Activated CD4-positive, alpha-beta T cell treated with anti-CD3 and anti-CD28 coated beads, Interleukin-2, amount 10 ng/mL, durations not matched to agents 7 days and 5 days (primary cell): ENCODE data around the gene PCDH8. TPM values are rescaled to one million over a fixed set of nuclear protein-coding genes. Genes with fewer than 3 reads are reported as not detected.
"Not testable (repeated sequence)": the region's sequence is repeated elsewhere in the genome, so short reads cannot be mapped to it uniquely, and the experiment has no call there.

Experiments
- CTCF ChIA-PET: fragments of 350-600 bp; sonication (Branson Sonifier 250); formaldehyde crosslinking; loops from one replicate; lab custom pipeline; 2021; ENCODE audit warnings: antibody characterized with exemption; lab: Charles Lee
- POLR2A ChIA-PET: fragments of 350-600 bp; sonication (Branson Sonifier 250); formaldehyde crosslinking; loops from one replicate; lab custom pipeline; 2021; ENCODE audit warnings: antibody characterized with exemption; lab: Charles Lee
- DNase-seq: peaks from one replicate; pipeline ENCODE4 v3.0.0-alpha.2; 2020
- H3K27ac Mint-ChIP-seq: one replicate; pipeline ENCODE4 v1.8.0; 2021; ENCODE audit warnings: mild to moderate bottlenecking, moderate library complexity, mixed read lengths
- H3K27me3 Mint-ChIP-seq: one replicate; pipeline ENCODE4 v1.8.0; 2021; ENCODE audit warnings: mixed read lengths
- H3K36me3 Mint-ChIP-seq: one replicate; pipeline ENCODE4 v1.8.0; 2021; ENCODE audit warnings: low read depth, mixed read lengths
- H3K4me1 Mint-ChIP-seq: one replicate; pipeline ENCODE4 v1.8.0; 2021; ENCODE audit warnings: mixed read lengths
- H3K4me3 Mint-ChIP-seq: one replicate; pipeline ENCODE4 v1.8.0; 2021; ENCODE audit warnings: mild to moderate bottlenecking, moderate library complexity, mixed read lengths
- H3K9me3 Mint-ChIP-seq: one replicate; pipeline ENCODE4 v1.8.0; 2021; ENCODE audit warnings: mixed read lengths
- total RNA-seq, 2 experiments: library from RNA; stranded (reverse); gene quantifications; one replicate each; pipeline ENCODE4 v1.2.3, GENCODE V29; 2021

PCDH8 gene
- total RNA-seq, 2 experiments from 2014 or later = not detected

- no peak for DNase-seq
- ChIA-PET CTCF (no interaction called here), POLR2A (no interaction called here)
- Mint-ChIP-seq H3K27me3 (peaks cover 18% of the 10 kb centered on the region), H3K4me1 (peaks cover 4% of the 10 kb centered on the region), H3K36me3 (no peaks in the 10 kb centered on the region), H3K9me3 (no peaks in the 10 kb centered on the region), H3K27ac (no peak overlapping the region), H3K4me3 (no peak overlapping the region)
Measured at GRCh38 chr13:52830946-52831345, 17.5 kb downstream of the PCDH8 start.

GRCh38 chr13:52827839-52828238 is 20.6 kb downstream of the PCDH8 start:
- H3K4me1 Mint-ChIP-seq = peaks cover 4% of the 10 kb centered on the region
- no peak overlapping the region for H3K27ac Mint-ChIP-seq
- peaks cover 9% of the 10 kb centered on the region for H3K27me3 Mint-ChIP-seq
- ChIA-PET POLR2A (no interaction called here), CTCF (no interaction called here)
- H3K4me3 Mint-ChIP-seq = no peak overlapping the region
- no peaks in the 10 kb centered on the region for H3K36me3 Mint-ChIP-seq
- no peaks in the 10 kb centered on the region for H3K9me3 Mint-ChIP-seq
- no peak for DNase-seq

GRCh38 chr13:52817886-52818285 is 30.6 kb downstream of the PCDH8 start:
- H3K27me3 Mint-ChIP-seq, POLR2A ChIA-PET, CTCF ChIA-PET, H3K4me3 Mint-ChIP-seq, H3K9me3 Mint-ChIP-seq, H3K4me1 Mint-ChIP-seq, H3K36me3 Mint-ChIP-seq, DNase-seq, H3K27ac Mint-ChIP-seq: not testable (repeated sequence)

- CTCF ChIA-PET = no interaction called here
- Mint-ChIP-seq H3K27ac (no peak overlapping the region), H3K27me3 (no peaks in the 10 kb centered on the region), H3K9me3 (peaks cover 4% of the 10 kb centered on the region), H3K36me3 (no peaks in the 10 kb centered on the region), H3K4me3 (no peak overlapping the region), H3K4me1 (no peaks in the 10 kb centered on the region)
- no peak for DNase-seq
- POLR2A ChIA-PET = no interaction called here
Measured at GRCh38 chr13:52815330-52815729, 33.1 kb downstream of the PCDH8 start.

GRCh38 chr13:52812941-52813340 is 35.5 kb downstream of the PCDH8 start:
- Mint-ChIP-seq H3K4me3 (no peak overlapping the region), H3K27ac (no peak overlapping the region), H3K27me3 (no peaks in the 10 kb centered on the region), H3K9me3 (peaks cover 4% of the 10 kb centered on the region), H3K36me3 (no peaks in the 10 kb centered on the region), H3K4me1 (peaks cover 3% of the 10 kb centered on the region)
- no peak for DNase-seq
- ChIA-PET POLR2A (no interaction called here), CTCF (no interaction called here)

- CTCF ChIA-PET = no interaction called here
- peaks cover 4% of the 10 kb centered on the region for H3K9me3 Mint-ChIP-seq
Measured at GRCh38 chr13:52811841-52812240, 36.6 kb downstream of the PCDH8 start.

GRCh38 chr13:52810526-52810925 is 37.9 kb downstream of the PCDH8 start:
- Mint-ChIP-seq H3K36me3 (no peaks in the 10 kb centered on the region), H3K9me3 (peaks cover 4% of the 10 kb centered on the region), H3K4me1 (peaks cover 3% of the 10 kb centered on the region), H3K4me3 (no peak overlapping the region), H3K27ac (no peak overlapping the region), H3K27me3 (no peaks in the 10 kb centered on the region)
- CTCF ChIA-PET = no interaction called here
- no peak for DNase-seq
- POLR2A ChIA-PET = no interaction called here

More at GRCh38 chr13:52811841-52812240, 36.6 kb downstream of the PCDH8 start:
- no peaks in the 10 kb centered on the region for H3K27me3 Mint-ChIP-seq
- H3K27ac Mint-ChIP-seq = no peak overlapping the region
- H3K4me1 Mint-ChIP-seq = peaks cover 3% of the 10 kb centered on the region
- POLR2A ChIA-PET = no interaction called here
- no peak for DNase-seq
- no peaks in the 10 kb centered on the region for H3K36me3 Mint-ChIP-seq
- no peak overlapping the region for H3K4me3 Mint-ChIP-seq

- Mint-ChIP-seq H3K27ac (no peak overlapping the region), H3K9me3 (peaks cover 4% of the 10 kb centered on the region), H3K36me3 (no peaks in the 10 kb centered on the region), H3K4me3 (no peak overlapping the region), H3K27me3 (no peaks in the 10 kb centered on the region), H3K4me1 (peaks cover 3% of the 10 kb centered on the region)
- ChIA-PET POLR2A (no interaction called here), CTCF (interaction anchor here (0.5 to 0.7 kb wide), 2 partner anchors 157 to 616 kb away, joined by 3 read pairs; partner anchors contain the start of gene SUGT1)
- no peak for DNase-seq
Measured at GRCh38 chr13:52810011-52810410, 38.4 kb downstream of the PCDH8 start.

GRCh38 chr13:52809310-52809769 is 39.1 kb downstream of the PCDH8 start:
- no peak overlapping the region for H3K27ac Mint-ChIP-seq
- ChIA-PET CTCF (interaction anchor here (0.5 to 1.3 kb wide), 4 partner anchors 27 to 615 kb away, joined by 3 read pairs; partner anchors contain the start of gene SUGT1), POLR2A (no interaction called here)
- H3K36me3 Mint-ChIP-seq = no peaks in the 10 kb centered on the region
- DNase-seq = peak; percentile 50
- peaks cover 3% of the 10 kb centered on the region for H3K4me1 Mint-ChIP-seq
- no peaks in the 10 kb centered on the region for H3K27me3 Mint-ChIP-seq
- no peak overlapping the region for H3K4me3 Mint-ChIP-seq
- no peaks in the 10 kb centered on the region for H3K9me3 Mint-ChIP-seq

GRCh38 chr13:52808842-52809219 is 39.6 kb downstream of the PCDH8 start:
- CTCF ChIA-PET = interaction anchor here (0.8 to 1.3 kb wide), 2 partner anchors 26 to 144 kb away, joined by 3 read pairs; no protein-coding TSS in a partner anchor
- H3K9me3 Mint-ChIP-seq = no peaks in the 10 kb centered on the region
- H3K4me3 Mint-ChIP-seq = no peak overlapping the region

GRCh38 chr13:52806029-52806428 is 42.4 kb downstream of the PCDH8 start:
- Mint-ChIP-seq H3K4me3 (no peak overlapping the region), H3K36me3 (no peaks in the 10 kb centered on the region), H3K4me1 (peaks cover 3% of the 10 kb centered on the region), H3K27me3 (no peaks in the 10 kb centered on the region), H3K27ac (no peak overlapping the region), H3K9me3 (no peaks in the 10 kb centered on the region)
- CTCF ChIA-PET = no interaction called here
- POLR2A ChIA-PET = no interaction called here
- no peak for DNase-seq

More at GRCh38 chr13:52808842-52809219, 39.6 kb downstream of the PCDH8 start:
- DNase-seq = no peak
- POLR2A ChIA-PET = no interaction called here
- no peaks in the 10 kb centered on the region for H3K27me3 Mint-ChIP-seq
- no peak overlapping the region for H3K27ac Mint-ChIP-seq
- H3K4me1 Mint-ChIP-seq = peaks cover 3% of the 10 kb centered on the region
- H3K36me3 Mint-ChIP-seq = no peaks in the 10 kb centered on the region

- Mint-ChIP-seq H3K4me3 (no peak overlapping the region), H3K9me3 (no peaks in the 10 kb centered on the region), H3K27ac (no peak overlapping the region), H3K36me3 (no peaks in the 10 kb centered on the region), H3K4me1 (no peaks in the 10 kb centered on the region), H3K27me3 (no peaks in the 10 kb centered on the region)
- no peak for DNase-seq
- CTCF ChIA-PET = no interaction called here
- POLR2A ChIA-PET = no interaction called here
Measured at GRCh38 chr13:52804202-52804641, 44.2 kb downstream of the PCDH8 start.

- H3K27me3 Mint-ChIP-seq = peaks cover 1% of the 10 kb centered on the region
- H3K4me1 Mint-ChIP-seq = no peaks in the 10 kb centered on the region
- DNase-seq = no peak
- no peaks in the 10 kb centered on the region for H3K9me3 Mint-ChIP-seq
- ChIA-PET CTCF (no interaction called here), POLR2A (no interaction called here)
- no peak overlapping the region for H3K27ac Mint-ChIP-seq
- no peaks in the 10 kb centered on the region for H3K36me3 Mint-ChIP-seq
- no peak overlapping the region for H3K4me3 Mint-ChIP-seq
Measured at GRCh38 chr13:52800856-52801255, 47.6 kb downstream of the PCDH8 start.

GRCh38 chr13:52798770-52799430 is 49.5 kb downstream of the PCDH8 start:
- ChIA-PET CTCF (no interaction called here), POLR2A (no interaction called here)
- Mint-ChIP-seq H3K4me1 (no peaks in the 10 kb centered on the region), H3K27me3 (peaks cover 3% of the 10 kb centered on the region), H3K27ac (no peak overlapping the region), H3K9me3 (no peaks in the 10 kb centered on the region), H3K36me3 (no peaks in the 10 kb centered on the region), H3K4me3 (no peak overlapping the region)
- DNase-seq = no peak
